ENCODE results near the gene TRIM66.

Gene TRIM66

DNA sequence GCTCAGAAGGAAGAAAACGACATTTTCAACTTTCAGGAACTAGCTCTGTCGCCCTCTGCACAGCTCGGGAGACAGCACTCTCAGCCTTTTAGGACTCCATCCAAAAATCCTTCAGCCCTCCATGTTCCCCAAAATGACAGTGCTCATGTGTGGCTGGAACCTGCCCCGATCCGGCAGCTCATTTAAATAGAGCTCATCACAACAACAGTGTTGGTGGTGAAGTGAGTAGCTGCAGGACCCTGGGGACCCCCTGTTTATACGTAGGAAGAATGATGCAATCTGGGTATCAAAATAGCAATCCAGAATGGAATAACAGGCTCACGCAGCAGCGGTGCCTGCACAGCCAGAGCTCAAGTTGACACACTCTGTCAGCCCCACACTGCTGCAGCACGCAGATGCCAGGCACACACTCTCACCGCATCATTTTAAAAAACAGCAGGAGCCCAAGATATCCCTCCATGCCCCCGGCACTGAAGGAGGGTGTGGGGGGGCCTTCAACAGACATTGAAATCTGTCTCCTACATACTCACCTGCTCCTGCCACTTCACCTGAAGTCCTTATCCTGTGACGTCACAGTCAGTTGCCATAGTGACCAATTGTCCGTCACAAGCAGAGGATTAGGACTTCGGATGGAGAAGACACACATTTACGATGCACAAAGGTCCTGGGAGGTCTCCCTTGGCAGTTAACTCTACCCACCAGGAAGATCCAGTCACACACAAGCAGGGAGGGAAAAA lies 24.0 kb downstream of the TRIM66 start:
- no peak for DNase-seq (ENCODE audit: low read depth in 2 of 2)

DNA sequence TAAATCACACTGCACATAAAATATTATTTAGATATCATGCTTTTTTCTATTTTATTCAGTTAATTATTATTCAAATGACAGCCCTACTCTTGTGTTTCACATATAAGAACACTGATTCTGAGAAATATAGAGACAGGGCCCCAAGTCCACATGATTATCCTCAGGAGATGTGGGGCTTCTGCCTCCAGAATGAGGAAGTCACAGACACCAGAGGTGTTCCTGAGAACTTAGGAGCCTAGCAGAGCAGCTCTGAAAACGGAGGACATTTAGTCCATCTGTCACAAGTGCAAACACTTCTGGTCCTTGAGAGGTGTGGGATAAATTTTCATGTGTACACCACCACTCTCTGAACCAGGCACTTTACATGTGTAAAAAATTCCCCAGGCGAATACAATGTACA lies 26.2 kb downstream of the TRIM66 start:
- DNase-seq (ENCODE audit: low read depth in 2 of 2), result no peak

DNA sequence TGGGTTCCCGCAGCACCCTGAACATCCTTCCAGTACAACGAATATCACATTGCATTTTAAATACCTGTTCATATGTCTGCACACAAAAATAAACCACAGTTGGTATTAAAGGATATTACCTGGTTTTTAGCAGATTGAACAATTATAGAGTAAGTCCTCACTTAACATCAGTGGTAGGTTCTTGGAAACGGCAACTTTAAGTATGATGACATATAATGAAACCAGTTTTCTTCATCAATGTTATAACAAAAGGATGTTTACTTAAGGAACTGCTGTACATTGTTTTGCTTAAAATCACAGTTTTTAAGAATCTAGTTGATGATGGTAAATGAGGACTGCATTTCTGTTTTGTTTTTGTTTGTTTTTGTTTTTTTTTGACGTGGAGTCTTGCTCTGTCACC lies 28.0 kb downstream of the TRIM66 start:
- no peak for DNase-seq (ENCODE audit: low read depth in 2 of 2)

DNA sequence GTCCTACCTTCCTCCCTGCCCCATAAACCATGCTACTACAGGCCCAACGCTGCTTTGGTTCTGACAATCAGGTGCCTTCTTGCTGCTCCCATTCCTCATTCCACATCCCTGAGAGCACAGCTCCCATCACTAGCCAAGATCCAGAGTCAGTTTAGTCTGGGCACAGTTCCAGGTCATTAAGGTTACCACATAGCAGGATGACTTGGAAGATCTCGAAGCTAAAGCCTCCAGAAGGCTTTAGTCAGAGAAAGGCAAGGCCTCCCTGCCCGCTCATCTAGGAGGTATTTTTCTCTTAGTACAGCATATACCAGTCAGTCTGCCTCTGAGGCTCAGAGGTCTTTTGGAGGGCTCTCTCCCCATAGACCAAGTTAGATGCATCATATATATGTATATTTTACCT lies 30.3 kb downstream of the TRIM66 start:
- DNase-seq (ENCODE audit: low read depth in 2 of 2), result no peak

DNA sequence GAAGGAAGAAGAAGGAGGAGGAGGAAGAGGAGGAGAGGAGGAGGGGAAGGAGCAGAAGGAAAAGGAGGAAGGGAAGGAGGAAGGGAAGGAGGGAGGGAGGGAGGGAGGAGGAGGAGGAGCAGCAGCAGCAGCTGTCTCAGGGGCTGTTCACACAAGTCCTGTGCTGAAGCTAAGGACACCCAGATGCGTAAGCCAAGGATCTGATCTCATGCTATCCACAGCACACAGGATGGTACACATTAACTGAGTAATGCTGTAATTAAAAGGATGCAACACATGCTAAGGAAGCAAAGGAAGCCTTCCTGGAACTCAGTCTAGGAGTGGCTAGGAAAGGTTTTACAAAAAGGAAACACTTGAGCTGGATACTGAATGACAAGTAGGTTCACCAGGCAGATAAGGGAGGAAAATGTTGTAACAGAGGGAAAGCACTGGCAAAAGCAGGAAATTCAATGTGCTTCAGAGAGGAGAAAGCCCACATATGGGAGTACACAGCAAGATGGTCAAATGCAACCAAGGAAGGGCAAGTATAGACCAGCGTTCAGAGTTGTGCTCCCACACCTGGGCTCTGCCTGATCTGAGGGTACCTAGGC lies 32.0 kb downstream of the TRIM66 start:
- DNase-seq (ENCODE audit: low read depth in 2 of 2), result no peak

DNA sequence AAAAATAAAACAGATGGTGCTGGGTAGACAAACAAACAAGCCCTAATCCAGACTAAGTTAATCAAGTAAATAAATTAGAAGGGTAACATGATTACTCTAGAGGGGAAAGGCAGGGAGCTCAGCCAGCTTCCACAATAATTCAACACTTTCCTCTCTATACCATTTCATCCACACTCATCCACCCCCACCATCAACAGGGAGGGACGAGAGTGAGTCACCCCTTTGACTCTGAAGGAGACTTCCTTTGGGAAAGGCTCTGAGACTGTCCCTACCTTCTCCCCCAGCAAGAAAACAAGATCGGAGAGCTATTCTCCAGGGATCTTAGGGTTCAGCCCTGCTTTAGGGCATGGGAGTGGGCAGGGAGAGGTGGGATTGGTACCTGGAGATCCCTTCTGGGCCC lies 33.1 kb downstream of the TRIM66 start:
- no peak for DNase-seq (ENCODE audit: low read depth in 2 of 2)

DNA sequence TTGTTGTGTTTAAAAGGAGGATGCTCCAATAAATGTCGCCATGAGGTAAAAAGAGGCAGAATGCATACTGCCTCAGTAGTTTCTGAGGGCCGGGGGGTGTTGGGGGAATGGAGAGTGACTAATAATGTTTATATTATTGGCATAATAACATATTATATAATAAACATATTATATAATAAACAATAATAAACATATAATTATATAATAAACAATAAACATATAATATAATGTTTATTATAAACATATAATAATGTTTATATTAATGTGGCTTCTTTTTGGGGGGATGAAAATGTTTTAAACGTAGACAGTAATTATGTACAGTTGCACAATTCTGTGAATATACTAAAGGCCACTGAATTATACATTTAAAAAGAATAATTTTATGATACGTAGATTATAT lies 35.6 kb downstream of the TRIM66 start:
- DNase-seq (ENCODE audit: low read depth in 2 of 2), result no peak

DNA sequence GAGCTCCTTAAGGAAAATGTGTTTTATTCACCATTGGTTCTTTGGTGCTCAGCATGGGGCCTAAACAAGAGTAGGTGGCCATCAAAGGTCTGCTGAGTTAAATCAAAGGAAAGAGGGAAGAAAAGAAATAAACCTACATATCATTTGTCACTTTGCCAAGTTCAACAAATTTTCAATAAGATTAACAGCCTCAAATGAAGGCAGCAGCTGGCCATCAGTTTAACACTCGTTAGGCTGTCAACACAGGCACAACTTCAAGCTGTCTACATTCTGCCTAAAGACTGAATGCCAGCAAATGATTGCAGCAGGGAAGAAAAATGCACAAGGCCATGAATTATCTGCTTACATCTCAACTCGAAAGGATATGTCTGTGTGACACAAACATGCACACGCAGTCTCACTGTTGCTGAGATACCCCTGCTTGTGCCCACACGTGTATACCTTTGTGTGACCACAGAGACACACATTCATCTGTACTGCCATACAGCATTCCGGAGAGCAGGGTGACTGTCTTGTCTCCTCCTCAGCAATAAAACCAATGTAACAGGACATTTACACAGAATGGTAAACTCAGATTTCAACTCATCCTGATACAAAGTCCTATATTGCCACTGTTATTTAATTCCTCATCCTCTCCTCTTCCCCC lies 40.1 kb downstream of the TRIM66 start:
- no peak for DNase-seq (ENCODE audit: low read depth in 2 of 2)

DNA sequence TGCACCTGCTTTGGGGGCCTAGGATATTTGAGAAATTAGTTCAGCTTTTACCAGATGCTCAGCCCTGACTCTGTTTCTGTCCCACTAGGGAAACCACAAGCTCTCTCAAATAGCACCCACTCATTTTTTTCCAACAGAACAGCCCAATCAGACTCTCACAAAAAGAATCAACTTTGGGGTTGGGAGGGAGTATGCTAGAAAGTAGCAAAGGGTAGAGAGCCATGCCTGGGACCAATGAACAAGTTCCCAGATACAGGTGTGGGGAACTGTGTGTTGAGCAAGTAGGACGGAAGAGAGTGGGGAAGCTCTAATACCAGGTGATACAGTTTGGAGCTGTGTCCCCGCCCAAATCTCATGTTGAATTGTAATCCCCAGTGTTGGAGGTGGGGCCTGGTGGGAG lies 41.1 kb downstream of the TRIM66 start:
- no peak for DNase-seq (ENCODE audit: low read depth in 2 of 2)

DNA sequence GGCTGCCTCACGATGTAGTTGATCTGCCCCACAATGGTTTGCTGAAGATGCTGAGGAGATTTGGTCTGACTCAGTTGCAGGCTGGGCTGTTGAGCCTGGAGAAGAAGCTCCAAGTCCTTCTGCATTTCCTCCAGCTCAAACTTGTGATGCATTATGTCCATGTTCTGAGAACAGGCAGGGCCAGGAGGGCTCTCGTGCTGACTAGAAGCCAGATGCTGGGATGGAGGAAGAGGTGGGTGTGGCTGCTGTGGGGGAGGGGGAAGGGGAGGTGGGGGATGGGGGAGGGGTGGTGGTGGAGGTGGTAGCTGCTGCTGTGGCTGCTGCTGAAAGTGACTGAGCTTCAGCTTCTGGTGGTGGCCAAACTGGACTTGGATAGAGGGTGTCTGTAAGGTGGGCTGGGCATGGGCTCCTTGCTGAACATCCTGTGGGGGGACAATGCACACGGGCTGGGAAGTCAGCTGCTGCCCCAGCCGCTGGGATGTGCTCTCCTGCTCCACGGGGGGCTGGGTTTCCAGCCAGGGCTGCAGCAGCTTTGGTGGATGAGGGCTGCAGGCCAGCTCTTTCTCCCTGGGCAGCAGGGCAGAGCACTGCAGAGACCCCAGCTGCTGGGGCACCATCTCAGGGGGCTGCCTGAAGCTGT lies 42.1 kb downstream of the TRIM66 start:
- no peak for DNase-seq (ENCODE audit: low read depth in 2 of 2)

DNA sequence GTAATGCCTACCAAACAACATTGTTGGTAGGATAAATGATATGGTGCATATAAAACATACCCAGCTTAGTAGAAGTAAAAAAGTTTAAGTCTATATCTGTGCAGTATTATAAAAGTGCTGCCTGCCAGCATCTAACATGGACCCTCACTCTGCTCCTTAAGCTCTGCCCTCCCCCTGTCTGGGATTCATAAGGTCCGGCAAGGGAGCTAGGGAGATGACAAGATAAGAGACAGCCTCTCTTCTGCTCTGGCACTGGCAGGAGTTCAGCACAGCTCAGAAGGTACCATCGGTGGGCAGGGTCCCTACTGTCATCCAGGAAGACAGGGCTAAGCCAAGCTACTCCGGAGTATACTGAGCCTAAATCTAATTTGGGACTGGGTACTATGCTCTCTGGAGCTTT lies 42.8 kb downstream of the TRIM66 start:
- no peak for DNase-seq (ENCODE audit: low read depth in 2 of 2)

DNA sequence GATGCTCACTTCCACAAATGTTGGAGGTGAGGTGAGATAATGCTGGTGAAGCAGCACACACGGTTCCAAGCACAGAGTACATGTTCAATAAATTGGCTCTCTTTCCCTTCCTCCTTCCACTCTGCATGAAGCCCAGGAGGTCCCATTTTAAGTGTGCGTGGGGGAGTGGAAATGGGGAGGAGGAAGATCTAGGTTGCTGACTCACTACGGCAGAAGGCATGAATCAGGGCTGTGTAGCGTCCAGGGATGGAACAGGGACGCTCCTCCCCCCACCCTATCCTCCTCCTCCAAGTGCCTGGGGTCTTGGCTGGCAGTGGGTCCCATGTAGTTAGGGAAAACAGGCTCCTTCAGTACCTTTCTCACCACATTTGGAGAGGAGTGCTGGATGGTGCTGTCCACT lies 44.2 kb downstream of the TRIM66 start:
- DNase-seq (ENCODE audit: low read depth in 2 of 2), result no peak

DNA sequence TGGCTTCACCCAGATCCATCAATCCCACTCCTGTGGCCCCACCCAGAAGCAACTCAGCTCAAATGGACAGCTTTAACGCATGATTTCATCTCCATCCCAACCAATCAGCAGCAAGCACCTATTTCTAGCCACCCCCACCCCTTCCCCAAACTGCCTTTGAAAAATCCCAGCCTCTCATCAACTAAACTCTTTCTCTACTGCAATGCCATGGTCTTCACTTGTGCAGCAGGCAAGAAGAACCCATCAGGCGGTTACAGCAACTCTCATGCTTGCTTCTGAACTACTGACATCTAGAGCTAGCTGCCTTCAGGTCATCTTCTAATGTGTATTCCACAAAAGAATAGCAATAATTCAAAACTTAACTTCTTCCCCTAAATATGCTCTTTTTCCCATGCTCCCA lies 46.3 kb downstream of the TRIM66 start:
- no peak for DNase-seq (ENCODE audit: low read depth in 2 of 2)

DNA sequence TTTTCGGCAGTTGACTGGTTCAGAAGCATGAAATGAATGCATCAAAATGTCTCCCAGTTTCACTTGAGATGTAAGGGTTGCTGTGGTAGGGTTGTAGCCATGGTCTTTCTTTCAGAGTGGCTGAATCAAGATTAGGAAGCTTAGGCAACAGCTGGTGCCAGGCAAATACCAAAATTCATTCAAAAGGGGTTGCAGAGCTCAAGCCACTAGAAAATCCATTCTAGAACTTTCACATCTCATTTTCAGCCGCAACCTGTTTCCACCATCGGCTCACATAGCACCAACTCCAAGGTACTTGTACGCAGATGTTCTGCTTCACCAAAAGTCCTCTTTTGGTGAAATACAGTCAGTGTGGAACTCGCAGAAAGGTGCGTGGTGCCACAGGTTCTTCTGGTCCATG lies 48.0 kb downstream of the TRIM66 start:
- DNase-seq (ENCODE audit: low read depth in 2 of 2), result no peak

DNA sequence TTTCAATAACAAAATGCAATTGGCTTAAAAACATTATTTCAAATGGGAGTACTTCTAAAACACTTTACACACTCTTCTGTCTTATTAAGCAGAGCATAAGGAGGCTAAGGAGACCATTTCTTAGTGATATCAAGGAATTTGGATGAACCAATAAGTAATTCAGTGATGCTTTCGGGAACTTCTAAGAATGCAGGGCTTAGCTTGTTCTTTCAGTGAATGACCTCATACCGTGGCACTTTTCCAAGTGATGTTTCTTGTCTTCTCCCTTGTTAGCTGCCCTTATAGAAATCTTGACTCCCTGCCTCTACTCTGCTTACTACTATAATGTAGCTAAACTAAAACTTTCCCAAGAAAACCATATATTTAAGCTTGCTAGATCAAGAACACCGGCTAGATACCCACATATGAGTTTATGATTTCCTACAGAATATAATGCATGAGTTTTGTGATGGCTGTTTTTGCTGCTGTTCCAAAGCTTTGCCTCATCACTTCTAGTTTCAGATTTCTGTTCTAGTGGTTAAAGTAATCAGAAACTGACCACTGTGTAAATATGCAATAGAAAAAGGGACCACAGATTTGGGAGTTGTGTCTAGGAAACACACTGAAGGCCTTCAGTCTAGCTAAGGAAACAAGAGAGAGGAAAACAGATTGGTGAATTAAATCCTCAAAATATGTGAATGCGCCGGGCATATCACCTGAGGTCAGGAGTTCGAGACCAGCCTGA lies 50.9 kb downstream of the TRIM66 start:
- no peak for DNase-seq (ENCODE audit: low read depth in 2 of 2)

DNA sequence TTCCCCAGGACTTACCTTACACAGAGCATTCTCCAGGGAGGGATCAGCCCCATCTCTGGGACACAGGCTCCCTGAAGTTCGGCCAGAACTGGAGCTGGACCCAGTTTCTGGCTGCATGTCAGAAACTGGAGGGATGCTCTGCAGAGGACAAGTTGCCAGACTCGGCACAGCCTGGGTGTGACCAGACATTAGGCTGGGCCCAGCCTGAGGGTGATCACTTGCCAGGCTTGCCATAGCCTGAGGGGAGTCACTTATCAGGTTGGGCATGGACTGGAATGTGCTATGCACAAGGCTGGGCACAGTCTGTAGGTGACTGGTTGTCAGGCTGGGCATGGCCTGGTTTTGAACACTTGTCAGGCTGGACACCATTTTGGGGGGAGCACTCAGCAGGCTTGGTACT lies 57.8 kb downstream of the TRIM66 start:
- no peak for DNase-seq (ENCODE audit: low read depth in 2 of 2)

DNA sequence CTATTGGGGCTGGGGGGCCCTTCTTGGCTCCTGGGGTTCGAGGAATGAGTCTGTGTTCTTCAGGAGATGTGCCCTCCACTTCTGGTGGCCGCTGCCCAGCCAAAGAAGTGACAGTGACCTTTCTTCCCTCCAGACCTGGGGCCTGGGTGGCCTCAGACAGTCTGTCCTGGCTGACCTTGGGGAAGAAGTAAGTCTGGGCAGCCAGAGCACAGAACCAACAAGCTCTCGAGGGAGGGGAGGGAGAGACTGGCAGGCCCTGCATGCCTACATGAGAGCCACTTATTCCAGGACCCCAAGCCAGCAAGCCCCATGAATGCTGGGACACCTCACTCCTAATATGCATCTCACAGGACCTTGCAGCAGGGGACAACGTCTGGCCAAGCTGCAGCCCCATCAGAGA lies 61.3 kb downstream of the TRIM66 start:
- DNase-seq (ENCODE audit: low read depth in 2 of 2), result no peak

DNA sequence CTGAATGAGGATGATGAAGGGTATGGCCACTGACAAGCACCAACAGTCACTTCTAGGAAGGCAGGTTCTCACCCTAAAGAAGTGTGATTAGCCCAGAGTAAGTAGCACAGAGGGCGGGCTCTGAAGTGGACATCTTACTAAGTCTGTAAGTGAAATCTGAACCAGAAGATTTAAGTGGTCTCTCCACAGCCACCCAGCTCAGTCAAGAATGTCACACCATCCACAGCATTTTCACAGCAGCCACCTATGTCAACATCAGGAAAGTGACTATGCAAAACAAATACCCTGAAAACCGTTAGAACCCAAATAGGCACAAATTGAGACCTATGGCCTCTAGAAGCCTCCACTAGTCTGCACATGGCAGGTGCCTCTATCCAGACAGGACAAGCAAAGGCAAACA lies 65.4 kb downstream of the TRIM66 start:
- no peak for DNase-seq (ENCODE audit: low read depth in 2 of 2)

DNA sequence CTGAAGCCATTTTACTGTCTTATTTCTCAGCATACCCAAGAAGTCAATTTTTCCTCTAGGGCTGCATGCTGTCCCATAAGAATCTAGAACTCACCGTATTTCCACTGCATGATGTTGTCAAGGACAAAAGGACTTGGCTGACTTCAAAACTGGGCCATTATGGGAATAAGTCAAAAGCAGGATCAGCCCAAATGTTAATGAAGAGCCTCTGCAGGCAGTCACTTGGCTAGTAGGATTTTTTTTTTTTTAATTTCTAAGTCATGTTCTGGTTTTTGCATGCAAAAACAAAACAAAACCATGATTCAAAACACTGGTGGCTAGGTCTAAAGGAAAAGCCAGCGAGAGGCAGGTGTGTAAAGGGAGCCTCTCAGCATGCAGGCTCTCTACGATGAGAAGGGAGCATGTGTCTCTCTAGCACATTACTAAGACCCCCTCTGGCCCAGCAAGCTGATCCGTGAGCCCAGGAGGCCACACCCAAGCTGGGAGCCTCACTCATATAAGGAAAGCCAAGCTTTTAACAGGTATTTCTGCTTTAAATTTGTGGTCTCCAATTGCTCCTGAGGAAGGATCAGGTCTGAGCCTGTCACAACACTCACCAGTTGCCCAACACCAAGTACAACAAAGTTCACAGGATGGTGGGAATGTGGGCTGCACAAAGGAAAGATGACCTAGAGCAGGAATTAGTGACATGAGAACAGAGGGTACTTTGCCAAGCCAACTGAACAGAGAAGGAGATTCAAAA lies 67.0 kb downstream of the TRIM66 start:
- no peak for DNase-seq (ENCODE audit: low read depth in 2 of 2)

DNA sequence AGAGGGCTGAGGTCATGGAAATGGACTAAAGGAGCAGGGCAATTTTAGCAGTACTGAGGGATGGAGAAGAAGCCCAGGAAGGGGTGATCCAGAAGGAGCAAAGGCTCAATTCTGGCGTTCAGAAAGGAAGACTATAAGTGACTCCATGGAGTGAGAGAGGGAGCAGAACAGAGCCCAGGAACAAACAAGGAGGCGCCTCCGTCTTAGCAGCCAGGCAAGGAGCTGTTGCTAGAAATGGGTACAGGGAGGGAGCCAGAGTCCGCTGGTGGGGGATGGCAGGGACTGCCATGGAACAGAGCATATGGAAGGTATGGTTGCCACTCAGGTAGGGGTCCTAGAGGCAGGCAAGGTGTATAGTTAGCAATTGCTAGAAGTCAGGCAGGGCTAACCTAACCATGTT lies 68.0 kb downstream of the TRIM66 start:
- DNase-seq (ENCODE audit: low read depth in 2 of 2), result no peak

DNA sequence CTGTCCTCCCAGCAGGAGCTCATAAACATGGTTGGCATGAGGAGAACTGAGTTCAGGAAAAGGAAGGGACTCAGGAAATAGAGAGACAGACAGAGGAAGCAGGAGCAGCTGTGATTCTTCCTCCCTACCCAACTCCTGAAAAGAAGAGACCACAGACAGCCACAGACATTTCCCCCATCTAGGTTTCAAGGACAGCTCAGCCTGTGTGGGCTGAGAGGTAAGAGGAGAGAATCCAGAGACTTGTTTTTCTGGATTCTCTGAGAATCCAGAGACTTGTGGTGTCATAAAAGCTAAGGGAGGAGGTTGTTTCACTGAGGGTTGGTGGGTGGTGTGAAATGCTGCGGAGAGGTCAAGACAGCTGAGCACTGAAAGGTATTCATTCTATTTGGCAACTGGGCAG lies 69.4 kb downstream of the TRIM66 start:
- DNase-seq (ENCODE audit: low read depth in 2 of 2), result no peak

DNA sequence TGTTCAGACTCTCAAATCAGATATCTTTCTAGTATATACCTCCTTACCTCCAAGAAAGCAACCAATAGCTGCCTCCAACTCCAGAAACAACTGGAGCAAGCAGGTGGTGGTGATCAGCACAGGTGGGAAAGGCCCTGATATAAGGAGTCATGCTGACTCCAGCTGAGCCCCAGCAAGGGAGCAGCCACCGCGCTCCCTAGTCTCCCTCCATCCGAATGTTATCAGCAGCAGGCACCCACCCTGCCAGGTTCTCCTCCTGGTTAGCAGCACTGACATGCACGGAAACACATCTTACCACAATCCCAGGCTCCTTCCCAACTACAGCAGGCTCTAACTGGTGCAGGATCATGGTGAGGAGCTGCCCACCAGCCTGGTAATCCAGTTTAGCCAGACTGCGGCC lies 69.9 kb downstream of the TRIM66 start:
- DNase-seq (ENCODE audit: low read depth in 2 of 2), result no peak
